ENCODE results near the gene YIF1A.

- no peak for TF ChIP-seq CTCF (IDR thresholded peaks at IDR 0.05)
- TF ChIP-seq POLR2A (IDR thresholded peaks at IDR 0.05) = no peak
These were observed 2.2 kb downstream of the YIF1A start for GRCh38 chr11:66286699-66287098.

Measured in adrenal gland (tissue), 5 donors.